ENCODE measurements around the gene HMOX1. TPM values are rescaled to one million over a fixed set of nuclear protein-coding genes. Genes with fewer than 3 reads are reported as not detected.

Gene HMOX1
- total RNA-seq, 4 donors from 2014 or later: 11.4 to 131 (median 22.2) TPM

GRCh38 chr22:35440129-35440528, 59.2 kb downstream of the HMOX1 start:
- Histone ChIP-seq H3K27me3 (no peaks in the 10 kb centered on the region), H3K4me1 (no peaks in the 10 kb centered on the region), H3K4me3 (no peak overlapping the region), H3K9me3 (no peaks in the 10 kb centered on the region), H3K36me3 (no peaks in the 10 kb centered on the region), H3K27ac (peak overlapping the region in 1 of 4 donors; percentile 35)
- ATAC-seq: no peak
- intact Hi-C loops (cut with DNase I; ENCODE audit: low total_unique reads) (no loop called here), in situ Hi-C loops (cut with MboI; ENCODE audit: low sequenced_read_pairs in 4 of 4) (loop anchor here in 2 of 4 donors (25.0 kb wide), 2 partner anchors 497 to 672 kb away; no protein-coding TSS in a partner anchor)
- no peak for DNase-seq
- no peak for TF ChIP-seq POLR2A (IDR thresholded peaks at IDR 0.05)
- TF ChIP-seq, protein P1, sequence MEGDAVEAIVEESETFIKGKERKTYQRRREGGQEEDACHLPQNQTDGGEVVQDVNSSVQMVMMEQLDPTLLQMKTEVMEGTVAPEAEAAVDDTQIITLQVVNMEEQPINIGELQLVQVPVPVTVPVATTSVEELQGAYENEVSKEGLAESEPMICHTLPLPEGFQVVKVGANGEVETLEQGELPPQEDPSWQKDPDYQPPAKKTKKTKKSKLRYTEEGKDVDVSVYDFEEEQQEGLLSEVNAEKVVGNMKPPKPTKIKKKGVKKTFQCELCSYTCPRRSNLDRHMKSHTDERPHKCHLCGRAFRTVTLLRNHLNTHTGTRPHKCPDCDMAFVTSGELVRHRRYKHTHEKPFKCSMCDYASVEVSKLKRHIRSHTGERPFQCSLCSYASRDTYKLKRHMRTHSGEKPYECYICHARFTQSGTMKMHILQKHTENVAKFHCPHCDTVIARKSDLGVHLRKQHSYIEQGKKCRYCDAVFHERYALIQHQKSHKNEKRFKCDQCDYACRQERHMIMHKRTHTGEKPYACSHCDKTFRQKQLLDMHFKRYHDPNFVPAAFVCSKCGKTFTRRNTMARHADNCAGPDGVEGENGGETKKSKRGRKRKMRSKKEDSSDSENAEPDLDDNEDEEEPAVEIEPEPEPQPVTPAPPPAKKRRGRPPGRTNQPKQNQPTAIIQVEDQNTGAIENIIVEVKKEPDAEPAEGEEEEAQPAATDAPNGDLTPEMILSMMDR (IDR thresholded peaks at IDR 0.05 in 4 of 5, conservative IDR thresholded peaks at IDR 0.05 in 1 of 5): no peak

- H3K36me3 ChIP-seq: no peaks in the 10 kb centered on the region
- no peak for DNase-seq
- H3K27ac ChIP-seq: no peak overlapping the region
- in situ Hi-C loops (cut with MboI; ENCODE audit: low sequenced_read_pairs in 4 of 4): loop anchor here in 2 of 4 donors (25.0 kb wide), 2 partner anchors 496 to 671 kb away; no protein-coding TSS in a partner anchor
- H3K4me3 ChIP-seq: no peak overlapping the region
- H3K27me3 ChIP-seq: no peaks in the 10 kb centered on the region
- intact Hi-C loops (cut with DNase I; ENCODE audit: low total_unique reads): no loop called here
- no peaks in the 10 kb centered on the region for H3K4me1 ChIP-seq
- ATAC-seq: no peak
- TF ChIP-seq POLR2A (IDR thresholded peaks at IDR 0.05): no peak
- TF ChIP-seq, protein P1 (IDR thresholded peaks at IDR 0.05 in 4 of 5, conservative IDR thresholded peaks at IDR 0.05 in 1 of 5): no peak
- H3K9me3 ChIP-seq: no peaks in the 10 kb centered on the region
These were observed 60.7 kb downstream of the HMOX1 start for GRCh38 chr22:35441489-35442100.

GRCh38 chr22:35442471-35442870, 61.6 kb downstream of the HMOX1 start:
- in situ Hi-C loops (cut with MboI; ENCODE audit: low sequenced_read_pairs in 4 of 4): loop anchor here in 2 of 4 donors (25.0 kb wide), 2 partner anchors 495 to 670 kb away; no protein-coding TSS in a partner anchor
- ATAC-seq (no peak), DNase-seq (no peak)
- no peaks in the 10 kb centered on the region for H3K36me3 ChIP-seq
- TF ChIP-seq POLR2A (IDR thresholded peaks at IDR 0.05): no peak
- TF ChIP-seq, protein P1 (IDR thresholded peaks at IDR 0.05 in 4 of 5, conservative IDR thresholded peaks at IDR 0.05 in 1 of 5): no peak
- H3K4me3 ChIP-seq: no peak overlapping the region
- no peaks in the 10 kb centered on the region for H3K9me3 ChIP-seq
- H3K27ac ChIP-seq: no peak overlapping the region
- H3K27me3 ChIP-seq: no peaks in the 10 kb centered on the region
- no peaks in the 10 kb centered on the region for H3K4me1 ChIP-seq
- intact Hi-C loops (cut with DNase I; ENCODE audit: low total_unique reads): no loop called here

GRCh38 chr22:35443338-35443737, 62.4 kb downstream of the HMOX1 start:
- ATAC-seq (no peak), DNase-seq (no peak)
- Histone ChIP-seq H3K4me3 (no peak overlapping the region), H3K27ac (no peak overlapping the region), H3K36me3 (no peaks in the 10 kb centered on the region), H3K27me3 (no peaks in the 10 kb centered on the region), H3K9me3 (no peaks in the 10 kb centered on the region), H3K4me1 (no peaks in the 10 kb centered on the region)
- in situ Hi-C loops (cut with MboI; ENCODE audit: low sequenced_read_pairs in 4 of 4) (loop anchor here in 2 of 4 donors (25.0 kb wide), 2 partner anchors 494 to 669 kb away; no protein-coding TSS in a partner anchor), intact Hi-C loops (cut with DNase I; ENCODE audit: low total_unique reads) (no loop called here)
- TF ChIP-seq, protein P1 (IDR thresholded peaks at IDR 0.05 in 4 of 5, conservative IDR thresholded peaks at IDR 0.05 in 1 of 5): no peak
- no peak for TF ChIP-seq POLR2A (IDR thresholded peaks at IDR 0.05)

Small RNA genes lying within 50 kb of the gene (microRNA-seq; reads per million reads assigned to microRNA genes)
- gene MIR3909 (ENCODE audit: borderline replicate concordance in 2 of 2) (4.3 to 7.1 reads per million in 2 donors), gene MIR6069 (ENCODE audit: borderline replicate concordance in 2 of 2) (0 reads per million in 2 donors)

Other genes with a start within 250 kb of the HMOX1 start
- 10 to 100 TPM in 3 of 4 donors, 1 to 10 TPM in 1; 8.3 to 19.2 (median 12.4) TPM for gene HMGXB4, start 123.6 kb upstream of the HMOX1 start, total RNA-seq
- 100 to 1,000 TPM; 363 to 609 (median 425) TPM for gene TOM1, start 81.2 kb upstream of the HMOX1 start, total RNA-seq
- 10 to 100 TPM in 3 of 4 donors, 1 to 10 TPM in 1; 7.1 to 19.3 (median 14.9) TPM for gene MCM5, start 19.0 kb downstream of the HMOX1 start, total RNA-seq
- gene RASD2, start 159.7 kb downstream of the HMOX1 start, total RNA-seq: 1 to 10 TPM; 1.8 to 5.4 (median 1.9) TPM
- gene MB, start 236.2 kb downstream of the HMOX1 start, total RNA-seq: over 10,000 TPM in 2 of 4 donors, 1,000 to 10,000 TPM in 2; 7,153 to 19,373 (median 11,028) TPM